ENCODE data around the gene CD163L1.
"Not testable (repeated sequence)": the region's sequence is repeated elsewhere in the genome, so short reads cannot be mapped to it uniquely, and the experiment has no call there.

The CD163L1 gene

DNA sequence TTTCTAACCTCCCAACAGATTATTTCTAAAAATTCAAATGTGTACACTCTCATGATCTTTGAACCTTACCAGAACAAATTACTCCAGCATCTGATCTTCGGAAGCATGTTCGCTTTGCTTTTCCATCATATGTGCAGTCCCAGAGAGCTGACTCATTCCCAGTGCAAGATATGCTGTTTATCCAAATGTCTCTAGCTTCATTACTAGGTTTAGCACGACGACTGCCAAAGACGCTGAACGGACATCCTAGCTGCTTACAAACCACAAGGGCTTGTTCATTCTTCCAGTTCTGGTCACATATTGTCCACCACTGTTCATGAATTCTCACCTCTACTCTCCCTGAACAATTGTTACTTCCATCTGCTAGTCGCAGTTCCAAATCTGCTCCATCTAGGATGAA, 40.5 kb downstream of the CD163L1 start:
- DNase-seq, result no peak

DNA sequence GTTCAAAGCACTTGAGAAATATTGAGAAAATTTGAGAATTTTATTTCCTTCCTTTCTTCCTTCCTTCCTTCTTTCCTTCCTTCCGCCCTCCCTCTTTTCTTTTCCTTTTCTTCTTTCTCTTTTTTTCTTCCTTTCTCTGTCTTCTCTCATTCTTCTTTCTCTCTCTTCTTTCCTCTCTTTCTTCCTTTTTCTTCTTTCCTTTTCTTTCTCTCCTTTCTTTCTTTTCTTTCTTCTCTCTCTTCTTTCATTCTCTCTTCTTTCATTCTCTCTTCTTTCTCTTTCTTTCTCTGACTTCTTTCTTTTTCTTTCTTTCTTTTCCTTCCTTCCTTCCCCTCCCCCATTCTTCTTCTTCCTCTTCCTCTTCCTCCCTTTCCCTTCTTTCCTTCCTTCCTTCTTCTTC, 44.9 kb downstream of the CD163L1 start:
- DNase-seq, result no peak

DNA sequence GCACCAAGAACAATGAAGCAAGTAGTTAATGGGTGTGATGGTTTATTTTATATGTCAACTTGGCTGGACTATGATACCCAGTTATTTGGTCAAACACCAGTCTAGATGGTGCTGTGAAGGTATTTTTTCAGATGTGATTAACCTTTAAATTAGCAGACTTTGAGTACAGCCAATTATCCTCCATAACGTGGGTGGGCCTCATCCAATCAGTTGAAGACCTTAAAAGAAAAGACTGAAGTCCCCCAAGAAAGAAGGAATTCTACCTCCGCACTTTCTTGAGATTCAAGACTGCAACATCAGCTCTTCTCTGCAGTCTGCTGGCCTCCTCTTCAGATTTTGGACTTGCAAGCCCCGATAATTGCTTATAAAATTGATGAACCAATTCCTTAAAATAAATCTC, 47.5 kb downstream of the CD163L1 start:
- DNase-seq, result no peak

DNA sequence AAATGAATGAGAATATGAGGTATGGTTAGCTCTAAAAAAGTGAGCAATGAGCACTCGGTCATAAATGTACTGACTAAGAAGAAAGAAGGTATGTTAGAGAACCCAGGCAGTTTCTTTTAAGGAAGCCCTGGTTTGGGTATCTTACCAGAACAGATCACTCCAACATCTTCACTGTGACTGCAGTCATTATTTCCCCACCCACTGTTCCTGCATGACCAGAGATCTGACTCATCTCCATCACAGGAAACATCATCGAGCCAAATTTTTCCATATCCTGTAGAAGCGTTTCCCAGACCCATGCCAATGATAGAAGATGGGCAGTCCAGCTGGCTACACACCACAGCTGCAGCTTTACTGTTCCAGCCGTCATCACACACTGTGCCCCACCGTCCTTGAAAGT, 48.0 kb downstream of the CD163L1 start:
- no peak for DNase-seq

DNA sequence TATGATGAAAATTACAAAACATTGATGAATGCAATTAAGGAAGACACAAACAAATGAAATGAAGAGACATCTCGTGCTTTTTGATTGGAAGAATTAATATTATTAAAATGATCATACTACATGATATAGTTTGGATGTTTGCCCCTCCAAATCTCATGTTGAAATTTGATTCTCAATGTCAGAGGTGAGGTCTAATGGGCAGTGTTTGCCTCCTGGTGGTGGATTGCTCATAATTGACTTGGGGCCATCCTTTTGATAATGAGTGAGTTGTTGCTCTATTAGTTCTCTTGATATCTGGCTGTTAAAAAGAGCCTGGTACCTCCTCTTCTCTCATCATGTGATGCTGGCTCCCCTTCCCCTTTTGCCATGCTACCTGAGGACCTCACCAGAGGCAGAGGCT, 56.7 kb downstream of the CD163L1 start:
- DNase-seq, result no peak

DNA sequence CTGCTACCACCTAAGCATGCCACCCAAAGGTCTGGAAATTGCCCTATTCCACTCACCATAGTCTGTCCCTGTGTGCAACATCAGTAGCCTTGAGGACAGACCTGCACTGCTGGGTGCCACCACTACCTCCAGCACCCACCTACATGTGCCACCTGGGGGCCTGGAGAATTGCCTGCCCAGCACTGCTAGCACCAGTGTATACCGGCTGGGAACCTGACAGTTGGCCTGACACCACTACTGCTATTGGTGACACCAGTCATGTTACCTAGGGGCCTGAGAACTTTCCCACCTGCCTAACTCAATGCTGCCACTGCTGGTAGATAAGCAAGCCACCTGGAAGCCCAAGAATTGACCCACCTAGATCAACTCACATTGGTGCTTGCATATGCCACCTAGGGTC, 60.8 kb downstream of the CD163L1 start:
- no peak for DNase-seq

DNA sequence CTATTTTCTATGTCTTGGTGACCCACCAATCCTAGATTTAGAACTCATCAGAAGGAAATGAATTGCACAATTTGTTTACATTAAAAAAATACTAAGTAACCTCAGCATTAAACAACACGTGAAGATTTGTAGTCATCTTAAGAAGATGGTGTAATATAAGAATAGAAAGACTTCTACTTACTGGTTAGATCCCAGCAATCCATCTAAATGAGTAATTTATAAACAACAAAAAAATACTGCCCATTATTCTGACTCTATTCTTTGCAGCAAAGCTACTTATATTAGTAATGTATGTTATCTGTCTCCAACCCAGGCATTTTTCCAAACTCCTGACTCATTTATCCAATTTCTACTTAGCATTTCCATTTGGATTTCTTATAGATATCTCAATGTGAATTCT, 67.8 kb downstream of the CD163L1 start:
- no peak for DNase-seq

DNA sequence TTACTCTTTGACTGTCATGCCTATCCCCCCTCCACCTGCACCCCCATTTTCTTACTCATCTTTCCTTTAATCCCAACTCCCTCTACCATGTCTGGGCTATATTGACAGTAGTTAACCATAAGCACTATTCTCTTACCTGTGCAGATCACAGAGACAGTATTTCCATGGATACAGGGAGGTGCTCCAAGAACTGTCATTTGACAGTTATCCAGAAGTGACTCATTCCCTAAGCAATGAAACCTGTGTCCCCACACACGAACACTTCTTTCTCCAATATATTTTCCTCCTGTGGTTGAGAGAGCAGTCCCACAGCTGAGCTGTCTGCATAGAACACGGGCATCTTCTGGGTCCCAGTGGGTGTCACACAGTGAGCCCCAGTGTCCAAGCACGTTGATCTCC, 68.8 kb downstream of the CD163L1 start:
- no peak for DNase-seq

DNA sequence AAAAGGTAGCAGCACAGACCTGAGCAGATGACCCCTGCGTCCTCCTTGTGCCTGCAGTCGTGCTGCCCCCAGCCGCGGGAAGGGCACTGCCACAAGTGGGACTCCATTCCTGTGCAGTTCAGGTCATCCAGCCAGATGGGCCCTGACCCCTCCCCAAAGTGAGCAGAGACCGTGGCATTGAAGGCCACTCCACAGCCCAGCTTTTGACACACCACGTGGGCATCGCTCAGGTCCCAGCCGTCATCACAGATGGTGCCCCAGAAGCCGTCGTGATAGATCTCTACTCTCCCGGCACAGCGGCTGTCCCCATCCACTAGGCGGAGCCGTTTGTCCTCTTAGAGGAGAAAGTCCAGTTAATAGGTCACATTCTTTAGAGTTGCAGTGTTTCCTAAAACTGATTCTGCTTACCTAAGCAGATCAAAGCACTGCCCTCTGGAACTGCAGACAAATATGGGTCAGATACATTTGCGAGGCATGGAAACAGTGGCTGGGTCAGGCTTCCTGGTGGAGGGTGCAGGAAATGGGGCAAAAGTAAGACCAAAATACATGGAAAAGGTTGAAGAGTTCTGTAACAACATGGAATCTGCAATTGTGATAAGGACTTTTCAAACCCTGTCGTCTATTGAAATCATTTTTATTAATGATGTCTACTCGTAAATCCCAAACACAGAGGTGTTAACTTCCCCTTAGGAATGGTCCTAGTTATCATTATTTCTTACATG, 69.4 kb downstream of the CD163L1 start:
- DNase-seq, result peak; percentile 16

DNA sequence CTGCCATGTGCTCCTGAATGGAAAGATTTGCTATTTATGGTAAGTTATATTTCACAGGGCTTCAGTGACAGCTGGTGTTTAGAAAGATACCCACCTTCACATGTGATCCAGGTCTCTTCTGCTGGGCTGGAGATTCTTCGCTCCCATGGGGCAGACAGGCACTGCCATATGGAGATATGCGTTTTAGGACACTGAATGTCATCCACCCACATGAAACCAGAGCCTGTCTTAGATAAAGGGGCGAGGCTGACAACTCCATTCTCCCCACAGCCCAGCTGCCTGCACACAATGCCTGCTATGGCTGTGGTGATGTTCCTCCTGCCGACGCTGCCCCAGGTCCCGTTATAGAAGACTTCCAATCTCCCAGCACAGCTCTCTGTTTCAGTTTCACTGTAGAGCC, 70.7 kb downstream of the CD163L1 start:
- DNase-seq, result no peak

DNA sequence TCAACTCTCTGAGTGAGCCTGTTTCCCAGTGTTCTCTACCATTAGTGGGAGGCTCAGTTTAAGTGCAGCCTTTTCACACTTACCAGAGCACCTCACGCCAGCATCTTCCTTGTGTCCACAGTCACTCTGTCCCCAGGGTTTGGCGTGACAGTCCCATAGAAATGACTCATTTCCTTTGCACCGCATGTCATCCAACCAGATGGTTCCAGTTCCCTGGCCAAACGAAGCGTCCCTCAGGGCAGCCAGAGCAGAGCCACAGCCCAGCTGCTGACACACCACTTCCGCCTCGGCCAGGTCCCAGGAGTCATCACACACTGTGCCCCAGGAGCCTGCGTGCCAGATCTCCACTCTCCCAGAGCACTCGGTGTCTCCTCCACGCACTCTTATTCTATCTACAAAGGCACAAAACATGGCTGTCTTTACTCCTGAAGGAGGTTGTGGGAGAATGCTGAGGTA, 74.7 kb downstream of the CD163L1 start:
- DNase-seq, result no peak

DNA sequence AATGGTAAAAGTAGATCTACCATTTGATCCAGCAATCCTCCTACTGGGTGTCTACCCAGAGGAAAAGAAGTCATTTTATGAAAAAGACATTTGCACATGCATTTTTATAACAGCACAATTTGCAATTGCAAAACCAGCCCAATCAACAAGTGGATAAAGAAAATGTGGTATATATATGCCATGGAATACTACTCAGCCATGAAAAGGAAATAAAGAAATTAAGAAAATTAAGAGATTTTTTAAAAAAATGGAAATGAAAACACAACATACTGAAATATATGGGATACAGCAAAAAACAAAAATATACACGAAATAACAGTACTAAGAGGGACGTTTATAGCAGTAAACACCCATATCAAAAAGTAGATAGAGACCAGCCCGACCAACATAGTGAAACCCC, 81.2 kb downstream of the CD163L1 start:
- DNase-seq, result no peak

DNA sequence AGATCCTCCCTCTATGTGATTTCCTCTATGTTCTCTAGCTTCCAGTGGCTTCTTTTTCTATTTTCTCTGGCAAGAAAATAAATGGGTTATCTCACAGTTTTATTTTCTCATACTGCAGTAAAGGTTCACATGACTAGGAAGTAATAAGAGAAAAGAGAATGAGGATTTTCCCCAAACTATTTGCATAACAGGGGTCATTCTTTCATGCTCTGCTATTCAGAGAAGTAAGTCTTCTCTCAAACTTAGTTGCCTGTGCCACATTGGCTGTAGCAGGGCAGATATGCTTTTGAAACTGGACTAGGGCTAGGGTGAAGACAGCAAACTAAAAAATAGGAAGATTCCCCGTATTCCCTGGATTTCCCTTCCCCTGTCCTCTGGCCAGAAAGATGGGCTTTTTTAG, 82.7 kb downstream of the CD163L1 start:
- DNase-seq, result no peak

DNA sequence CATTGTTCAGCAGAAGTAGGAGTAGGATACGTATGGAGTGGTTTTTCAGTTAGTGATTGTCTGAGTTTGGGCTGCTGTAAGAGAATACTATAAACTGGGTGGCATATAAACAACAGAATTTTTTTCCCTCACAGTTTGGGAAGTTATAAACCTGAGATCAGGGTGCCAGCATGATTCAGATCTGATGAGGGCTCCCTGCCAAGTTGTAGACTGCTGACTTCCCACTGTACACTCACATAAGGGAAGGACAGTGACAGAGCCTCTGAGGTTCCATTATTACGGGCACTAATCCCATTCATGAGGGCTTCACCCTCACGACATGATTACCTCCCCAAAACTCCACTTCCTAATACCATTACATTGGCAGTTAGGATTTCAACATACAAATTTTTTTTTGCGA, 89.4 kb downstream of the CD163L1 start:
- DNase-seq, result no peak

DNA sequence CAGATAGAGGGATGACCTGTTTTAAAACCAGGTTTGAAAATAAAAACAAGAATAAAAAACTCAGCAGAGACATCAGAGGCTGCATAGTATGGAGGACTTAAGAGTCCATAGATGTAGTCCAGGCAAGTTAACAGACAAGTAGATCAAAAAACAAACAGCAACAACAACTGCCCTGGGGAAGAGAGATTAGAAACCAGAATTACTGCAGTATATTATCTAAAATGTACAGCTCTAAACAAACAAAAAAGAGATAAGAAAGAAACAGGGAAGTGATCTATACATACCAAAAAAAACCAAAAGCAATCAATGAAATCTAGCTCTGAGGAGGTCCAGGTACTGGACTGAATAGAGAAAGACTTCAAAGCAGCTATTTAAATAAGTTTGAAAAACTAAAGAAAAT, 91.3 kb downstream of the CD163L1 start:
- DNase-seq, result no peak

DNA sequence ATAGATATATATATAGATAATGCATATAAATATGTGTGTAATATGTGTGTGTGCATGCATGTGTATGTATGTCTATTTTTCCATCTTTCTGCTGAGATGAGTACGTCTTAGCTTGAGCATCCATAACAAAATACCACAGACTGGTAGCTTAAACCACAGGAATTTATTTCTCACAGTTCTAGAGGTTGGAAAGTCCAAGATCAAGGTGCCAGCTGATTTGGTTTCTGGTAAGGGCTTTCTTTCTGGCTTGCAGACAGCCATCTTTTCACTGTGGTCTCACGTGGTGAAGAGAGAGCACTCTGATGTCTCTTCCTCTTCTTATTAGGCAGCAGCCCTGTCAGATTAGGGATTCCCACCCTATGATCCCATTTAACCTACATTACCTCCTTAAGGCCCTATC, 92.8 kb downstream of the CD163L1 start:
- no peak for DNase-seq

DNA sequence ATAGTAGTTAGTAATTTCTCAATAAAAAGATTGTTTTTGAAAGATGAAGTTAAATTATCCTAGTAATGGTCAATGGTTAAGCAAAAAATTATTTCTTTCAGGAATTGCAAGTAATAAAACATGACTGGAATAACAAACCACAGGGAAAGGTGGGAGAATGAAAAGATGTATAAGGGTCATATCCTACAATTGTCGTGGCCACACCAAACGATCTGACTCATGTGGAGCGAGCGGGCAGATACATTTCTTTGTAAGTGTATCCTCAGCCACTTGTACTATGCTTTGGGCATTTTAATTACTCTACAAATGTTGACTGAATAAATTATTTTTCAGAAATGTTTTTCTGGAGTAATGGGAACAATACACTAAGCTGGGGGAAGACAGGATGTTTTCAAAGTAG, 94.5 kb downstream of the CD163L1 start:
- no peak for DNase-seq

DNA sequence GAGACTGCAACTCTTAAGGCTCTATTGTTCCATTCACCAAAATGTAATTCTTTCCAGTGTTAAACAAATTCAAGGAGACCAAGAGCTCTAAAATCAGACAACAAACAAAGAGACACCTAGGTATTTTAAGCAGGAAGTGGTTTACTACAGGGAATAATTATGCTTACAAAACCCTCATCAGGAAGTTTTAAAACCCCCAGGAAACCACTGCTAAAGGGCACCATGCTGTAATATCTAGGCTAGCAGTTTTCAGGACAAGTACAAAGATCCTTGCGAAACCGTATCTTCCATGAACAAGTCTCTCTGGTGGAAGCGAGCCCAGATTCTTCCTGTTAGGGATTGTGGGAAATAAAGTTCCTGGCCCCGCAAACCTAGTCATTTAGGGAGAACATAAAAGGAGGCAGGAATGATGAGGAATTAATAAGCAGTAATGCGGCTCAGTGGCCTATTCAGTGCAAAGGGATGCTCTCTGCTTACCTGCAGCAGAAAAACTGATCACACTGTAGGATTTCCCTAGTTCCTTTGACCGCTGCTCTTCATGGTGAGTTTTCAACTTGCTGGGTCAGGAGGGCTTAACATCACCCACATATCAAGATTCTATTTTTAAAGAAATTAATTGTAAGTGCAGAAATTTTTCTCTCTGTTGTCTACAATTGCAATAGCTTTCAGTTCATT, 97.3 kb downstream of the CD163L1 start:
- DNase-seq, result no peak

DNA sequence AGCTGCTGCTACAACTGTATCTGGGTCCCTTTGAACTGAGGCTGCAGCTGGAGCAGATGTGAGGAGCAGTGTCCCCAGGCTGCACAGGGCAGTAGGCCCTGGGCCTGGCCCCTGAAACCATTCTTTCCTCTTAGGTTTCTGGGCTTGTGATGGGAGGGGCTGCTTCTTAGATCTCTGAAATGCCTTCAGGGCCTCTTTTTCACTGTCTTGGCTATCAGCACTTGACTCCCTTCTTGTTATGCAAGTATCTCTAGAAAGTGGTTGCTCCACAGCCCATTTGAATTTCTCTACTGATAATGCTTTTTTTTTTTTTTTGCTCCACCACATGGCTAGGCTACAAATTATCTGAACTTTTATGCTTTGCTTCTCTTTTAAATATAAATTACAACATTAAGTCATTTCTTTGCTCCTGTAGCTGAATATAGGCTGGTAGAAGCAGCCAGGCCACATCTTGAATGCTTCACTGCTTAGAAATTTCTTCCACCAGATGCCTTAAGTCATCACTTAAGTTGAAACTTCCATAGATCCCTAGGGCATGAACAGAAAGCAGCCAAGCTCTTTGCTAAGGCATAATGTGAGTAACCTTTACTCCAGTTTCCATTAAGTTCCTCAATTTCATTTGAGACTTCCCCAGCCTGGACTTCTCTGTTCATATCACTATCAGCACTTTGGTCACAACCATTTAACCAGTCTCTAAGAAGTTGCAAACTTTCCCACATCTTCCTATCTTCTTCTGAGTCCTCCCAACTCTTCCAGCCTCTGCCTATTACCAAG, 98.9 kb downstream of the CD163L1 start:
- no peak for DNase-seq

DNA sequence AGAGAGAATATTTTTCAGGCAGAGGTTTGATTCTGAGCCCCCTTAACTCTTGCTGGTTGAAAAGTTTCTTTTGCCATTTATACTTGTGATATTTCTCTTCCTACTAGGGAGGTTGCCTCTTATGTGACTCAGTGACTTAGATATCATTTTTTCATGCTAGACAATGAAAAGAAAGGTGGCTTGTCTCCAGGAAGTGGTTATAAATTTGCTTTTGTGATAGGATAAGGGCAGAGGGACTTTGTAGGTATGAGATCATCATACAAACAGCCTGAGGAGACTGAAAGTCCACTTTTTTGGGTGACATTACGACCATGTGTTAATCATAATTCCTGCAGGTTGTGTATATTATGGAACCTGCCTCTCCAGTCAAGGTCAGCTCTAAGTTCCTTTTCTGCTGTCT, 104.3 kb downstream of the CD163L1 start:
- no peak for DNase-seq

DNA sequence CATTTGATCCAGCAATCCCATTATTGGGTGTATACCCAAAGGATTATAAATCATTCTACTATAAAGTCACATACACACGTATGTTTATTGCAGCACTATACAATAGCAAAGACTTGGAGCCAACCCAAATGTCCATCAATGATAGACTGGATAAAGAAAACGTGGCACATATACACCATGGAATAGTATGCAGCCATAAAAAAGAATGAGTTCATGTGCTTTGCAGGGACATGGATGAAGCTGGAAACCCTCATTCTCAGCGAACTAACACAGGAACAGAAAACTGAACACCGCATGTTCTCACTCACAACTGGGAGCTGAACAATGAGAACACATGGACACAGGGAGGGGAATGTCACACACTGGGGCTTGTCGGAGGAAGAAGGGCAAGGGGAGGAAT, 106.2 kb downstream of the CD163L1 start:
- not testable (repeated sequence) for DNase-seq

DNA sequence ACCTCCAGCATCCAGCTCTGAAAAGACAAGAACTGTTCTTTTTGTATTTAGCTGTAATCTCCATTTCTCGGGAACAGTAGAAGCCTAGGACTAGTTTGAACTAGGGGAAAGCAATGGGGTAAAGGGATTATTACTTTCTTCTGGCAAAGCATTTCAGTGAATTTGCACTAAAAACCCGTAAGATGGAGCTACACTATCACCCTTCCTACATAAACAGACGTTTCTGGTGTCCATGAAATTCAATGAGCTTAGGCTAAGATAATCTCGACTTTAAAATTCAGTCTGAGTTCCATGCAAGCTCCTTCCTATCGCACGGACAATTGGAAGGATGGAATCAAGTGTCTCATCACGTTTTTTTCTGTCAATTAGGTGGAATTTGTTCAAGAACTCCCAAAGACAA, 116.0 kb downstream of the CD163L1 start:
- DNase-seq, result no peak

DNA sequence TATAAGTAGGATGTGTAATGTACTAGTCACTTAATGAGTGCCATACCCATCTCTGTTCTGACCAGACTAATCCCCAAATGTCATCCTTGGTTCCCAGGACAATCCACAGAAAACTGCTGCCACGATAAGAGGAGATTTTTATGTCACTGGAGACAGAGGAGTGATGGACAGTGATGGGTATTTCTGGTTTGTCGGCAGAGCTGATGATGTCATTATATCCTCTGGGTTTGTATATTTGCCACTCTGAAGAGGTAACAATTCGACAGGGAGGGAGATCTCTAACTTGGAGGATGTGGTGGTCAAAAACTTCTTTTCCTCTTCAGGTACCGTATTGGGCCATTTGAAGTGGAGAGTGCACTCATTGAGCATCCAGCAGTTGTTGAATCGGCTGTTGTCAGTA, 119.8 kb downstream of the CD163L1 start:
- no peak for DNase-seq

DNA sequence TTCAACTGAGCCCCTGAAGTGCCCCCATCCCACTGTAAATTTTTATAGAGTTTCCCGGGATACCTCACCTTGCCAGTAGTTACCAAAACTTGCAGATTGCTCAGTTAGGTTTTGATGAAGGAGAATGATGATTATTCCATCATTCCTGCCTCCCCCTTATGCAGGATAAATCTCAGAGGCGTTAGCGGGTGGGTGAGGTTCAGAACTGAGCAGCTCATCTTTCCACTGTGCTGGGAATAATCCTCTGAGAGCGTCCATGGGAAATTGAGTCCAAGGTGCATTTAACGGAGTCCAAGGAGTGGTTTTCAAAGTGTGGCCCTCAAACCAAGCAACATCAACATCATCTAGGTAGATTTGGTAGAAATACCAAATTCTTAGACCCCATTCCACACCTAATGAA, 121.4 kb downstream of the CD163L1 start:
- DNase-seq, result no peak

Measured in NCI-H1105 (cell line).